T-helper 2 cell (primary cell): Measurements from ENCODE around the gene SUCLG2.
"Not testable (repeated sequence)": the region's sequence is repeated elsewhere in the genome, so short reads cannot be mapped to it uniquely, and the experiment has no call there.

ENCODE experiments used
- DNase-seq, 5 experiments: peaks; one replicate each; pipeline versions ENCODE4 v3.0.0 to v3.0.0-alpha.2; 2012 to 2022

Gene SUCLG2

GRCh38 chr3:67605377-67605776 lies 49.0 kb downstream of the SUCLG2 start:
- no peak for DNase-seq

GRCh38 chr3:67602816-67603215 lies 51.6 kb downstream of the SUCLG2 start:
- DNase-seq = no peak

GRCh38 chr3:67601919-67602608 lies 52.3 kb downstream of the SUCLG2 start:
- peak in 1 of 5 experiments; percentile 39 for DNase-seq

- no peak for DNase-seq
These were observed 53.0 kb downstream of the SUCLG2 start for GRCh38 chr3:67601385-67601784.

- no peak for DNase-seq
These were observed 54.6 kb downstream of the SUCLG2 start for GRCh38 chr3:67599821-67600220.

- DNase-seq = peak in 1 of 5 experiments; percentile 41
These were observed 55.4 kb downstream of the SUCLG2 start for GRCh38 chr3:67598814-67599556.

- no peak for DNase-seq
These were observed 59.0 kb downstream of the SUCLG2 start for GRCh38 chr3:67595424-67595823.

GRCh38 chr3:67593761-67594234 lies 60.6 kb downstream of the SUCLG2 start:
- DNase-seq = peak in 1 of 5 experiments; percentile 3

- no peak for DNase-seq
These were observed 62.4 kb downstream of the SUCLG2 start for GRCh38 chr3:67592057-67592456.

GRCh38 chr3:67587811-67588210 lies 66.6 kb downstream of the SUCLG2 start:
- no peak for DNase-seq

GRCh38 chr3:67587301-67587700 lies 67.1 kb downstream of the SUCLG2 start:
- DNase-seq = no peak

GRCh38 chr3:67584608-67585007 lies 69.8 kb downstream of the SUCLG2 start:
- not testable (repeated sequence) for DNase-seq

- no peak for DNase-seq
These were observed 73.9 kb downstream of the SUCLG2 start for GRCh38 chr3:67580430-67581000.

GRCh38 chr3:67578416-67578815 lies 76.0 kb downstream of the SUCLG2 start:
- no peak for DNase-seq

GRCh38 chr3:67576441-67576840 lies 78.0 kb downstream of the SUCLG2 start:
- no peak for DNase-seq

- DNase-seq = no peak
These were observed 85.1 kb downstream of the SUCLG2 start for GRCh38 chr3:67569324-67569723.

- DNase-seq = no peak
These were observed 86.5 kb downstream of the SUCLG2 start for GRCh38 chr3:67567893-67568292.

GRCh38 chr3:67564973-67565372 lies 89.4 kb downstream of the SUCLG2 start:
- DNase-seq = no peak

- DNase-seq = no peak
These were observed 90.4 kb downstream of the SUCLG2 start for GRCh38 chr3:67564008-67564407.

- DNase-seq = no peak
These were observed 92.6 kb downstream of the SUCLG2 start for GRCh38 chr3:67561667-67562394.

GRCh38 chr3:67561266-67561665 lies 93.1 kb downstream of the SUCLG2 start:
- DNase-seq = no peak

GRCh38 chr3:67559029-67559605 lies 95.3 kb downstream of the SUCLG2 start:
- DNase-seq = no peak

GRCh38 chr3:67558426-67558825 lies 96.0 kb downstream of the SUCLG2 start:
- no peak for DNase-seq
